NCI-H345 treated with DMSO at 0.1 percent for 48 hours (cell line): Measurements from ENCODE around the gene PRUNE2.
"Not testable (repeated sequence)": the region's sequence is repeated elsewhere in the genome, so short reads cannot be mapped to it uniquely, and the experiment has no call there.

ENCODE experiments used
- DNase-seq: peaks from one replicate; lab custom pipeline; 2025; ENCODE audit not compliant: unreplicated experiment; lab: John Stamatoyannopoulos, UW

The PRUNE2 gene

DNA sequence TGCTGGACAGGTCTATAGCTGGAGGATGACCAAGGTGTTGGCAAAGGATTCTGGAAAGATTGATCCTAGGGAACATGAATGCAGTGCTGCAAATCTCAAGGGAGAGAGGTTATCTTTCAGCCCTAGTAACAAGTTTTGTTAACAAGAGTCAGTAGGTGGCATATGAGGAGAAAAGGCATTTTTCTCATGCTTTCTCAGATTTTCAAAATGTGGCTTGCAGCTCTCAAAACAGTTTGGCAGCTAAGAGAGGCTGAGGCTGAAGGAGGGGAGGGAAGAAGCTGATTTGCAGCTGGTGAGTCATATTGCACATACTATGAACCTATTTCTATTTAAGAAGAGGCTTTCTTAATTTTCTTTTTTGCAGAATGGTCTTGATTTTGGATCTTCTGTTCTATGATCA lies 205.9 kb downstream of the PRUNE2 start:
- DNase-seq, result no peak

DNA sequence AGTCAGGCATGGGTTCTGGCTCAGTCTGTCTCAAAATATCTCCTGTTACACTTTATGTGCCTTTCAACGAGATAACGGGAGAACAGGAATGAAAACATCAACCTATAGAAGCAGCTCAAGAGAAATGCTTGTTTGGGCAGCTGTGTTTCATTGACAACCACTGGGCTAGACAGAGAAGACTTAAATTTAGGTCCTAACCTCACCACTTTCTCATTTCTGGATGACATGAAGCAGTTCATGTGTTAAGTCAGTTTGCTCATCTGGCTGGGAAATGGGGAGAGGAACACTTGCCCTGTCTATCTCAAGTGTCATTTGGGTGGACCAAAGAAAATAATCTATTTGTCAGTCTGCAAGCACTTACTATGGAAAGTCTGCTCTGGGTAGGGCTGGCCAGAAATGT lies 208.4 kb downstream of the PRUNE2 start:
- no peak for DNase-seq

DNA sequence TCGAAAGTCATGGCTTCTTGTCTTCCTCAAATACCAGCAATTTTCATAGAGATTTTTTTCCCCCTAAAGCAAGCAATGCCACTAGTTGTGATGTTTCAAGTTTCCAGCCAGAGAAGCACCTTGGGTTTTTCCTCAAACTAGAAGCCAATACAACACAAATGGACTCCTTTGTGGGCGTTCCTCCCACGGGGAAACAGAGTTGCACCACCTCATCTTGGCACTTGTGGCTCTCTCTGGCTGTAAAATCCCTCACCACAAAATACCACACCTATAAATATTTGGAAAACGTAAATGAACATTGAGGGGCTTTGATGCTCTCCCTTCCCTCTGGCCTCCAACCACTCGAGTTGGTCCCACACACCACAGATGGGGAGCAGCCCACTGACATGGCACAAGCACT lies 208.8 kb downstream of the PRUNE2 start:
- no peak for DNase-seq

DNA sequence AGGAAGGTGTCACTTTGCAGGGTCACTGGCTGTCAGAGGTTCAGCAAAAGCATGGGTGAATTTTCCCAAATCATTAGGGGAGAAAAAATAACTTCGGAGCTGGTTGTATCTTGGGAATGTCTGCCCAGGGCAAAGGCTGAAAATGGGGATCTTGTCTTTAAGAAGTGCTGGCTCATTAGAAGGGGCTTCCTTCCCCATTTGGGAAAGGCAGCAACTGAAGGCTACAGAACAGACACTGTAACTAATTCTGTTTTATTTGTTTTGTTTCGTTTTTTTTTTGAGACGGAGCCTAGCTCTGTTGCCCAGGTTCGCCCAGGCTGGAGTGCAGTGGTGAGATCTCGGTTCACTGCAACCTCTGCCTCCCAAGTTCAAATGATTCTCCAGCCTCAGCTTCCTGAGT lies 212.0 kb downstream of the PRUNE2 start:
- no peak for DNase-seq

DNA sequence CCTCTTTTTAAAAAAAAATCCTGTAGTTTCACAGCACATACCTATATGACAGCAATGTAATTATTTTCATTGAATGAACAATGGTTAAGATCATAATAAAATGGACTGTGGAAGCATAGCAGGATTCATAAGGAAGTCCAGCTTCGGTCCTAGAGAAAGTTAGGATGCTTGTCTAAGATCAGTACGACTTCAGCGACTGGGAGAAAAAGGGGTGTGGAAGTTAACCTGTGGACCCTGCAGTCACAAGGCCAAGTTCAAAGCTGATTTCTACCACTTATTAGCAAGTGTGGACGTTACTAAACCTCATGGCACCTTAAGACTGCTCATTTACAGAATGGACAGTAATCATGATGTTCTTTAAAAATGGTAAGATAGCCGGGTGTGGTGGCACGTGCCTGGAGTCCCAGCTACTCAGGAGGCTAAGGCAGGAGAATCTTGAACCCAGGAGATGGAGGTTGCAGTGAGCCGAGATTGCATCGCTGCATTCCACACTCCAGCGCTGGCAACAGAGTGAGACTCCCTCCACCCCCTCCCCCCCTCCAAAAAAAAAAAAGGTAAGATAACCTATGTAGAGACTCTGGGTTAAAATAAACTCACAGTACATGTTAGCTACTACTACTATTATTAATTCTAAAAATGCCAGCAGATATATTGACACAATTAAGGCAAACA lies 213.3 kb downstream of the PRUNE2 start:
- DNase-seq, result no peak

DNA sequence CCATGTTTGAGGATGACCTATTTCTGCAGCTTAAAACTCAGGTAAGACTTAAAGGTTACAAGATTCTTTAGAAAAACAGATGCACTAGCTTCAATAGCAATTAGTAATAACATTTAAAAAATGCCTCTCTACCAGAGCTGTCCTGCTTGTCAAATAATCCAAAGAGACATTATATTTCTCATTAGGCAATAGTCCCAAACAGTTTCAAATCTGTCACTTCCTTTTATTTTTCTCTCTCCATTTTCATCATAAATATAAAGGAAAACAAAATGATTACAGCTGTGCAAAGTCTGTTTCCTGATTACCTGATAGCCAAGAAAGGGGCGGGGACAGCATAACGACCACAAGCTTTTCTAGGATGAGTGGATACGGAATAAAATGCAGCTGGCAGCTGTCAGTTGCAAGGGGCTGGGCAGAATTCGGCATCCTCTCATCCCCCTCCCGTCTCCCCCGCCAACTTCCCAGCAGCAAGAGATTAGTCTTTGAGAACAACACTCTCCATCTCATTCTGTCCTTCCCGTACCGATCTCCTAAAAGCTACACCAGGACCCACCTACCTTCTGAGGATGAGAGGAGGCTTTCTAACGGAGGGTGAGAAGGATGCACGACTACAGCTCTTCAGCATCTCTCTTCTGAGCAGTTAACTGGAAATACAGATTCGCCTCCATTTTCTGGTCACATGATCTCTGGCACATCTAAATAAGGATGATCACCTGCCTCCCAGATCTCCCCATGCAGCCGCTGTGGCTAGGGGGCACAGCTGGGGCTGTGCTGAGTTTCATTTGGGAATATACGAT lies 214.2 kb downstream of the PRUNE2 start:
- DNase-seq, result peak; percentile 84

DNA sequence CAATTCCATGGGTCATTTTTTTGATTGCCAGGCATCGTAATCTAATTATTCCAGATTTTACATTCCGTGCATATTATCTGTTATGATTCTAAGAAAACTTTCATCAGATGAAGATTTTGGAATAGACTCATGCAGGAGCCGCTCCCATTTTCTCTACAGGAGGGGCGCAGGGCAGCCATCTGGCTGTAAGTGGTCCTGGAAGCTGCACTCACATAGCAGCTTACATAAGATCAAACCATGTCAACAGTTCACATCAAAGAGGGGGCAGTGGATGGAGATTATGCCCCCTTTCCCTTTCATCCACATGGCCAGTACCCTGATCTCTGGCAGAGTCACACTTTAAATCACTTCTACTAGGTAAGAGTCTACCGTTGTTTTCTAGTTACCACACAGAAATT lies 214.9 kb downstream of the PRUNE2 start:
- no peak for DNase-seq

DNA sequence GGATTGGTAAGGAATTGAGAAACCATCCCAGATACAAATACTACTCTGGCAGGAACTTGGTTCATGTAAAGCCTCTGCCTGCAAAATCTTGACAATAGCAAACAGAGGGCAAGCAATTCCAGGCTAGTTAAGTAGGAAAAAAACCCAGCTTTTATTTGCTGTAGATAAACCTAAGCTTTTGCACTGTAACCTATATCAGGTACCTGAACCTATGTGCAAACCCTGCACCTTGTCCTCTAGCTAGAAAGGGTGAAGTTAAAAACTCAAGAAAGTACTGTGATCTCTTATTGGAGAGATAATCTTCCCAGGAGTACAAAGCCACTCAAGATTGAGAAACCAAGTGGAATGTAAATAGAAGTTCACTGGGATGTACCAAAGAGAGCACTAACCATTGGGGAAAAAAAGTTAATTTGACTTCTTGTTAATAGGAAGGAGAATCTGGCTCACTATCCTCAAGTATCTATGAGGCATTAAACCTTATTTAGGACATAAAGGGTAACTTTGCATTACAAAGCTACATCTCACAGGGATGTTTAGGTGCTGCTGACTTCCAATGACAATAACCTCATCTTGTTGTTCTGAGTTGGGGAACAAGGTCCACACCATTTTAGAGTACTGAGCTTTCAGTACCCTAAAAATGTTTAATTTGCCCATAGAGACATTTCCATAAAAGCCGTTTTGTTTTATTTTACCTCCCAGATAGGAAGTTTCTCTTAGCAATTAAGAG lies 215.5 kb downstream of the PRUNE2 start:
- DNase-seq, result no peak

DNA sequence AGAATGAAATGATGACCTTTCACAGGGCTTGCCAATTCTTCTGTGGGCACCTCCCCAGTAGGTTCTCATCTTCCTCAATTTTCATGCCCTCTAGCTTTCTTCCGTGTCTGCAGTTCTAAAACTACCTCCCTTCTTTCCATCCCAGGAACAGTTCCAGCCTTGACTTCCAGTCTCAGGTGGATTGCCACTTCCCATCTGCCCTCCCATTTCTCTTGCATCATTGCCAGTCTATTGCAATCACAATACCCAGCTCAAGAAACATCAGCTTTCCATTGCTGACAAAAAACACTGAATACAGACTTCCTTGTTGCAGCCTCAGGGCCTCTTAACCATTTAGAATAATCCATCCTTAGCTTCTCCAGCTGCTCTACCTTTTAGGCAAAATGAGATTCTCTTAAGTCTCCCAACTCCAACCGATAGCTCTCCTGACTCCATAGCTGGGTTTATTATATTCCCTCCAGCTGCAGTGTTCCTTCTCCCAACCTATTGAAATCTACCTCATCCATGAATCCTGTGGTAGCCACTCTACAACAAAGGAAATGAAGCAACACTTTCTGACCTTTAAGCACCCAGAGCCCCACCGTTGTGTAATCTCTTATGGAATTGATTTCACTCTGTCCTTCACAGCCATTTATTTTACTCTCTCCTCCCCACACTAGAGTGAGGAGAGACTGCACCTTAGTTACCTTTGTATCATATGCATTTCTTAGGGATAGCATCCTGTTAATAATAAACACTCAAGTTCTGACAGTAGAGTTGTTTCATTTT lies 217.3 kb downstream of the PRUNE2 start:
- DNase-seq, result peak; percentile 89

DNA sequence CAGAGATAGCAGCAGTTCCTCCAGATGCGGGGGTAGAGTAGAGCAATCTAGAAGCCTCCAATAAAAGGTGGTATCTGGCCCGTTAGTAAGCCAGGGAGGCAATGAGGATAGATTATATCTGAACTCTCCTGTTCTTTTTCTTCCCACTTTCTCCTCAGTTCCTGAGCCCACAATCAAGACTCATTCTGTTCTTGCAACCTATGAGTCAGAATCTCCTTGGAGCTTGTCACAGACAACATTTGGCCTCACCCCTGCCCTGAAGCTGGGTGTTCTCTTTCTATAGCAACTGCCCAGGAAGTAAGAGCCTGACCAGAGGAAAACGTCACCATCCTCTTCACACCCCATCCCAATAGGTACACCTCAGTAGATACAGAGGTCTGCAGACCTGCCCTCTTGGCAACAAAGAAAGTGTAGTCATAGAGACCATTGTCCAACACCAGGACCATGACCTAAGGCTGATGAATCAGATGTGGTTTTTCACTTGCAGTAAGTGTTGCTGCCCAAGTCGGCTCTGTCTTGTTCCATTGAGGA lies 218.0 kb downstream of the PRUNE2 start:
- DNase-seq, result no peak

DNA sequence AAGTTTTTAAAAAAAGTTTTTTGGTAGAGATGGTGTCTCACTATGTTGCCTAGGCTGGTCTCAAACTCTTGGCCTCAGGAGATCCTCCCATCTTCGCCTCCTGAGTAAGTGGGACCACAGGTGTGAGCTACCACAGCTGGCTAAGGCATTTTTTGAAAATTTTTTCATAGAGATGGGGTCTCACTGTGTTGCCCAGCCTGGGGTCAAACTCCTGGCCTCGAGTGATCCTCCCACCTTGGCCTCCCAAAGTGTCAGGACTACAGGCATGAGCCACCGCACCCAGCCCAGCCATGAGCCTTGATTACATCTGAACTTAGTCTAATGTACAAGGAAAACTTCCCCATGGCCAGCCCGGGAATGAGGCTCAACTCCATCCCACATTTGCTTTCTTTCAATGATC lies 219.2 kb downstream of the PRUNE2 start:
- DNase-seq, result no peak

DNA sequence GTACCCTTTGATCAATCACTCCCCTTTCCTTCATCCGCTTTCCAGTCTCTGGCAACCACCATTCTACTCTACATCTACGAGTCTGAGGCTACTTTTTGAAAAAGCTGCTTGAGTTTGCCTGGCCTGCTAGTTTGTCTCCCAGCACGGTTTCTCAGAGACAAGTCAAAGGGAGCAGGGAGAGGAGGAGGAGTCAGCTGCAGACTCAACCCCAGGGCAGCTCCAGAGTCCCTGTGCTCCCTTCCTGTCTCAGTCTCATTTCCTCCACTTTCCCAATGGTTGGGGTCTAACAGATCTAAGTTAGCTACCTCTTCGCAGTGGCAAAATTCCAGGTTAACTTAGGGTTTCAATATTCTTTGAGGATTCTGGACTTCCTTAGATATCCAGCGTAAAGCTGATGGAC lies 221.7 kb downstream of the PRUNE2 start:
- no peak for DNase-seq

DNA sequence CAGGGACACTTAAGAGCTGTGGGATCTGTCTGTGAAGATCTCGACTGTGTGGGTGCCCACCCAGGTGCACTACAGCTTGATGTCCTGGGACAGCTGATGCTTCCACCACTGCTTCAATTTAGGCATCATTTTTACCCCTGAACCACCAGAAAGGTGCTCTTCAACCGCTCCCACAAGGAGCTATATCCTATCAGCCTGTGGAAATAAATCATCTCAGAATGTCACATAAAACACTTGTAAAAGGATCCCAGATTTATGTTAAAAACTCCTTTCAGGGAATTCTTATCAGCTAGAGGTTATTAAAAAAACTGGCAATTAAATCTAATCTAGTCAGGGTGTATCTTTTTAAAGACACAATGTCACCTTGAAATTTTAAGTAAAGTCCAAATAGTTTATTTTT lies 224.4 kb downstream of the PRUNE2 start:
- DNase-seq, result no peak

DNA sequence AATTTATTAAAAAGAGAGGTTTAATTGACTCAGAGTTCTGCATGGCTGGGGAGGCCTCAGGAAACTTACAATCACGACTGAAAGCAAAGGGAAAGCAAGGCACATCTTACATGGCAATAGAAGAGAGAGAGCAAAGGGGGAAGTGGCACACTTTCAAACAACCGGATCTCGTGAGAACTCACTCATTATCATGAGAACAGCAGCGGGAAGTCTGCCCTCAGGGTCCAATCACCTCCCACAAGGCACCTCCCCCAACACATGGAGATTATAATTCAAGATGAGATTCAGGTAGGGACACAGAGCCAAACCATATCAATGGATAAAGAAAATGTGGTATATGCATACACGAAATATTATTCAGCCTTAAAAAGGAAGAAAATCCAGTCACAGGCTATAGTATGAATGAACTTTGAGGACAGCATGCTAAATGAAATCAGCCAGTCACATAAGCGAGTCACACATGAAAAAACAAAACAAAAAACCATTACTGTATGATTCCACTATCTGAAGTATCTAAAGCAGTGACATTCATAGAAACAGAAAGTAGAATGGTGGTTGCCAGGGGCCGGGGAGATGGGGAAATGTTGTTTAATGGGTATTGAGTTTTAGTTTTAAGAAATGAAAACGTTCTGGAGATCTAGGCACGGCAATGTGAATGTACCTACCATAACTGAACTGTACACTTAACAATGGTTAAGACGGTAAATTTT lies 225.0 kb downstream of the PRUNE2 start:
- no peak for DNase-seq

DNA sequence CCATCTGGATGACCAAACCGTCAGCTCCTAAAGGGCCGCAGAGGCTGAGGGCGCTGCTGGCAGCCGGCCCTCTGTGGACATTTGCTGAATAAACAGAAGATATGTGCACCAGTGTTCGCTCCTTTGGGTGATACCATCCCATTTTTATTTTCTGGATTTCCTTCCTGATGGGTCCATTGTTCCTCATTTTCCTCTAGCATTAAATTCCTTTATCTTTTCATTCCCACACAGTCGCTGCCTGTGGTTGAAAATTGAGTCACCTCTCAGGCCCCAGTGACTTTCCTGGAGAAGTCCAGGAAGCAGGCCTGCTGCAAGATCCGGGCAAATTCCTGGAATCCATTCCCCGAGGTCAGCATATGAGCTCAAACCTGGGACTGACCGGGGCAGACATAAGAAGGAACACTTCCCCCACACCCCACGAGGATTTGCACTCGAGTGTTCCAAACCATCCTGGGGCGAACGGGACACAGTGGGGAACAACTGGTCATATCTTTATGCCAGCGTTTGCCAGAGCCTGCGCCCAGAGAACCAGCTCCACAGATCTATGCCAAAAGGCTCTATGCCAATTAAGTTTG lies 228.3 kb downstream of the PRUNE2 start:
- no peak for DNase-seq

DNA sequence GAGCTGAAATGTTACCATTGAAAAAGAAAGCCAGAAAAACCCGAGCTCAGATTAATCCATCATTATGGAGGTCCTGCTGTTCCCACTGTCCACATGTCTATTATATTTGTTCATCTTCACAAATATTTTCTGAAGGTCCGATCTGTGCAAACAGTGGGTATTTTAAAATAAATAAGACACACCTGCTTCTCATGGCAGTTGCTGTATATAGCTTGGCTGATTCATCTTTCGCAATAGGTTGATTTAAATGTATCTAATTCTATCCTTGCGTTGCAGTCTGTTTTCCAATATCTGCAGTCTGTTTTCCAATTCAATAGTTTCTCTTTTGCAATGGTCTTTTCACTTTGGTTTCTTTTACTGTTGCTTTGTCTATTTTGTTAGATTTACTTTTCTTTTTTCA lies 229.1 kb downstream of the PRUNE2 start:
- DNase-seq, result peak; percentile 65

DNA sequence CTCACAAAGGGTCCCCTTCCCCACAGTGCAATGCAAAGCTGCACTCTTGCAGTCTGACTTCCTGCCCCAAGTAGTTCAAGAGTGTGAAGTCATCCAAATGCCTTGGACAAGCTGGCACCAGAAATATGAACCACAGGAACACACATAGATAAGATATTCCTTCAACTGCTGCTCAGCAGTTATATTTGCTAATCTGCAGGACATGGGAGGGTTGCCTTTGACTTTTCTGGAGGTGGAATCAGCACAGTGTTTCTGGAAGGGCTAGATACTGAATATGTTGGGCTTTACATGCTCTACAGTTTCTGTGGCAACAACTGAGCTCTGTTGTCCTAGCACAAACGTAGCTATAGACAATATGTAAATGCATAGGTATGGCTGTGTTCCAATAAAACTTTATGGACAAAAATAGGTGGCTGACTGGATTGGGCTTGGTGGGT lies 238.4 kb downstream of the PRUNE2 start:
- DNase-seq, result no peak

DNA sequence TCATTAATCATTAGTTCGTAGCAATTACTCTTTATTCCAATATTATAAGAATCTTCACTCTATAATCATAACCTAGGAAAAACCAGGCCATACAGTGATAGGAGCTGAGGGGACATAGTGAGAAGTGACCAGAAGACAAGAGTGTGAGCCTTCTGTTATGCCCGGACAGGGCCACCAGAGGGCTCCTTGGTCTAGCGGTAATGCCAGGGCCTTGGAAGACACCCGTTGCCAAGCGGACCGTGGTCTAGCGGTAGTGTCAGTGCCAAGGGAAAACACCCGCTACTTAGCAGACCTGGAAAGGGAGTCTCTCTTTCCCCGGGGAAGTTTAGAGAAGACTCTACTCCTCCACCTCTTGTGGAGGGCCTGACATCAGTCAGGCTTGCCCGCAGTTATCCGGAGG lies 239.9 kb downstream of the PRUNE2 start:
- not testable (repeated sequence) for DNase-seq

DNA sequence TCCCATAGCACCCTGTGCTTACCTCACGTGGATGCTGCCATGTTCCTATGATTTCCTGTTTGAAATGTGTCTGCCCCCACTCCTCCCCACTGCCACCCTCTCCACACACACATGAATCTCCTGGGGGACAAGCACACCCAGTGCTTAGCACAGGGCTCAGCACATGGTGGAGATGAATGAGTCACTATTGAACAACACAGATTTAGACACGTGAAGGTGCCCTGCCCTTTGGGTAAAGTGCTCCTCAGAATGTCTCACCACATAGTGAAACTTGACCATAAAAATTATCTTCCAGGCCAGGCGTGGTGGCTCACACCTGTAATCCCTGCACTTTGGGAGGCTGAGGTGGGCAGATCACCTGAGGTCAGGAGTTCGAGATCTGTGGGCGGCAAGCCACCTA lies 240.5 kb downstream of the PRUNE2 start:
- DNase-seq, result no peak

DNA sequence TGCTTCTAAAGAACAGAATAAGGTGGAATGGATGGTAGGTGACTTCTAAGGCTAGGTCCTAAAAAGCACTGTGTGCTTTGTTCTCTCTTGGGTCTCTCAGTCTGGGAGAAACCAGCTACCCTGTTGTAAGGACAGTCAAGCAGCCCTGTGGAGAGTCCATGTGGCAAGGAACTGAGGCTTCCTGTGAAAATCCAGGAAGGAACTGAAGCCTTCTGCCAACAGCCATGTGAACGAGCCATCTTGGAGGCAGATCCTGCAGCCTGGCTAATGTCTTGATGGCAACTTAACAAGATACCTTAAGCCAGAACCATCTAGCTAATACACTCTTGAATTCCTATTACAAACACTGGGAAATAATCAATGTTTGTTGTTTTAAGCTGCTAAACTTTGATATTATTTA lies 241.8 kb downstream of the PRUNE2 start:
- DNase-seq, result no peak
